K562 treated with DMSO at 1 percent for 12 hours (cell line): ENCODE results near the gene NUTM2G. TPM values are rescaled to one million over a fixed set of nuclear protein-coding genes. Genes with fewer than 3 reads are reported as not detected.

Experiments used
- total RNA-seq: library from RNA; unstranded; fragments of 300-600 nt; gene quantifications from 2 replicates; pipeline ENCODE4 v1.2.3, GENCODE V29; 2022; ENCODE audit not compliant: insufficient read depth

The NUTM2G gene
- 0.43 and 0.52 TPM in 2 replicates for total RNA-seq

GRCh38 chr9:96928543-96928942, at the start of gene NUTM2G:
TSS of gene NUTM2G (plus strand) at chr9:96928843. CDS start at chr9:96929025, 182 bp downstream.

Other genes with a start within 250 kb of the NUTM2G start
- 3.3 and 10.3 TPM in 2 replicates for gene ZNF510, start 150.8 kb upstream of the NUTM2G start, total RNA-seq
- gene ZNF782, start 74.3 kb upstream of the NUTM2G start, total RNA-seq, result 1.2 and 4.7 TPM in 2 replicates
- 1.1 and 2.1 TPM in 2 replicates for gene CTSV, start 110.3 kb downstream of the NUTM2G start, total RNA-seq